H1 (cell line): ENCODE data around the gene KMT2A. TPM values are rescaled to one million over a fixed set of nuclear protein-coding genes. Genes with fewer than 3 reads are reported as not detected.

ENCODE experiments used
- CTCF ChIA-PET: fragments of 300-600 bp; sonication (Branson Sonifier 250); formaldehyde crosslinking; loops from one replicate; lab custom pipeline; 2021; ENCODE audit not compliant: partially characterized antibody; lab: Charles Lee
- POLR2A ChIA-PET: fragments of 300-600 bp; sonication (Branson Sonifier 250); formaldehyde crosslinking; loops from one replicate; lab custom pipeline; 2021; ENCODE audit warnings: inconsistent platforms; ENCODE audit not compliant: partially characterized antibody; lab: Charles Lee
- DNase-seq, 2 experiments: peaks; one replicate each; pipeline versions ENCODE4 v3.0.0 to v3.0.0-alpha.2; 2010 to 2022; ENCODE audit warnings: low spot score in 2 of 2, low read depth in 1 of 2, mixed read lengths in 1 of 2
- FAIRE-seq: peaks from 2 replicates; lab custom pipeline; 2011; peaks lifted over from hg19 to GRCh38; lab: Jason Lieb, UNC
- H2AFZ ChIP-seq: 2 replicates; pipeline ENCODE4 v1.8.1; 2012; ENCODE audit warnings: low read length, inconsistent platforms
- H2AK5ac ChIP-seq: 2 replicates; pipeline ENCODE4 v1.6.1; 2013; ENCODE audit warnings: low read depth, low read length
- H2BK120ac ChIP-seq: replicated peaks from 2 replicates; pipeline ENCODE3; 2013; ENCODE audit warnings: low read depth, low read length, inconsistent platforms
- H2BK12ac ChIP-seq: 2 replicates; pipeline ENCODE4 v1.6.1; 2013; ENCODE audit warnings: low read depth, low read length
- H2BK15ac ChIP-seq: 2 replicates; pipeline ENCODE4 v1.6.1; 2013; ENCODE audit warnings: low read length
- H2BK20ac ChIP-seq: 2 replicates; pipeline ENCODE4 v1.6.1; 2013; ENCODE audit warnings: low read length
- H2BK5ac ChIP-seq: 2 replicates; pipeline ENCODE4 v1.6.1; 2013; ENCODE audit warnings: low read depth, low read length
- H3K14ac ChIP-seq: 2 replicates; pipeline ENCODE4 v1.6.1; 2013; ENCODE audit warnings: inconsistent platforms; ENCODE audit not compliant: insufficient read length
- H3K18ac ChIP-seq: 2 replicates; pipeline ENCODE4 v1.6.1; 2013; ENCODE audit warnings: low read length; ENCODE audit errors: extremely low read depth
- H3K23ac ChIP-seq: 2 replicates; pipeline ENCODE4 v1.6.1; 2013; ENCODE audit warnings: inconsistent platforms; ENCODE audit not compliant: insufficient read length
- H3K23me2 ChIP-seq: 2 replicates; pipeline ENCODE4 v1.6.1; 2013; ENCODE audit warnings: low read depth, low read length
- H3K27ac ChIP-seq: 2 replicates; pipeline ENCODE4 v1.6.1; 2011; ENCODE audit warnings: low read depth, low read length, inconsistent platforms
- H3K27me3 ChIP-seq, 4 experiments: replicated peaks in 1 of 4; 1 replicate in 1 of 4; 2 replicates in 3 of 4; pipeline versions ENCODE4 v1.6.1 to v1.8.1; 2011 to 2013; ENCODE audit warnings: low read length in 3 of 4, mild to moderate bottlenecking in 3 of 4, inconsistent platforms in 2 of 4, mixed read lengths in 2 of 4, moderate library complexity in 1 of 4; ENCODE audit not compliant: control insufficient read depth in 3 of 4, insufficient read depth in 3 of 4; ENCODE audit errors: extremely low read depth in 1 of 4
- H3K36me3 ChIP-seq, 4 experiments: 2 replicates each; pipeline versions ENCODE4 v1.6.1 to v1.8.1; 2011 to 2013; ENCODE audit warnings: mild to moderate bottlenecking in 4 of 4, low read length in 3 of 4, moderate library complexity in 2 of 4, control low read depth in 1 of 4, inconsistent platforms in 1 of 4; ENCODE audit not compliant: insufficient read depth in 4 of 4, control insufficient read depth in 2 of 4
- H3K4ac ChIP-seq: replicated peaks from 2 replicates; pipeline ENCODE3; 2013; ENCODE audit warnings: low read length, low read depth, mixed read lengths, inconsistent platforms; ENCODE audit not compliant: insufficient read length
- H3K4me1 ChIP-seq, 4 experiments: replicated peaks in 1 of 4; 1 replicate in 1 of 4; 2 replicates in 3 of 4; pipeline versions ENCODE4 v1.6.1 to v1.8.1; 2011 to 2013; ENCODE audit warnings: low read length in 3 of 4, inconsistent platforms in 2 of 4, mixed read lengths in 1 of 4; ENCODE audit not compliant: insufficient read depth in 4 of 4, control insufficient read depth in 3 of 4
- H3K4me2 ChIP-seq, 2 experiments: 2 replicates each; pipeline versions ENCODE4 v1.6.1 to v1.8.1; 2011 to 2013; ENCODE audit warnings: low read depth in 2 of 2, low read length in 2 of 2, control low read depth in 1 of 2, inconsistent platforms in 1 of 2, mild to moderate bottlenecking in 1 of 2; ENCODE audit not compliant: insufficient read depth in 1 of 2
- H3K4me3 ChIP-seq, 4 experiments: fragments of 200-600, 300-600 bp in 1 of 4; sonication (generic), shearing (Covaris generic), sonication (Bioruptor Twin) in 1 of 4; 2 replicates each; pipeline versions ENCODE4 v1.5.1 to v1.8.1; 2011 to 2016; ENCODE audit warnings: low read length in 4 of 4, low read depth in 3 of 4, control low read depth in 2 of 4, inconsistent platforms in 2 of 4, mild to moderate bottlenecking in 2 of 4, mixed read lengths in 1 of 4, moderate library complexity in 1 of 4; ENCODE audit not compliant: insufficient read depth in 2 of 4; ENCODE audit errors: extremely low read depth in 1 of 4
- H3K56ac ChIP-seq: replicated peaks from 2 replicates; pipeline ENCODE3; 2013; ENCODE audit warnings: low read depth, mild to moderate bottlenecking, mixed read lengths, low read length, inconsistent platforms; ENCODE audit not compliant: insufficient read length
- H3K79me1 ChIP-seq: 2 replicates; pipeline ENCODE4 v1.6.1; 2013; ENCODE audit warnings: low read depth, low read length, control low read depth
- H3K79me2 ChIP-seq, 2 experiments: 2 replicates each; pipeline versions ENCODE4 v1.6.1 to v1.8.1; 2012 to 2013; ENCODE audit warnings: low read length in 2 of 2, mild to moderate bottlenecking in 2 of 2, inconsistent platforms in 1 of 2; ENCODE audit not compliant: insufficient read depth in 2 of 2, control insufficient read depth in 1 of 2
- H3K9ac ChIP-seq, 4 experiments: replicated peaks in 1 of 4; 1 replicate in 1 of 4; 2 replicates in 3 of 4; pipeline versions ENCODE4 v1.6.1 to v1.8.1; 2011 to 2013; ENCODE audit warnings: low read depth in 3 of 4, low read length in 3 of 4, control low read depth in 2 of 4, mild to moderate bottlenecking in 2 of 4, moderate library complexity in 2 of 4, inconsistent platforms in 1 of 4; ENCODE audit errors: extremely low read depth in 1 of 4
- H3K9me3 ChIP-seq, 2 experiments: 2 replicates each; pipeline versions ENCODE4 v1.6.1 to v1.8.1; 2012 to 2013; ENCODE audit warnings: mild to moderate bottlenecking in 2 of 2, moderate library complexity in 2 of 2, control low read depth in 1 of 2, inconsistent platforms in 1 of 2, low read depth in 1 of 2, low read length in 1 of 2, mixed read lengths in 1 of 2; ENCODE audit not compliant: insufficient read depth in 2 of 2
- H4K20me1 ChIP-seq, 2 experiments: replicated peaks in 1 of 2; 2 replicates each; pipeline versions ENCODE3 to v1.8.1; 2011 to 2013; ENCODE audit warnings: inconsistent platforms in 2 of 2, low read length in 2 of 2, mild to moderate bottlenecking in 1 of 2; ENCODE audit not compliant: insufficient read depth in 2 of 2, control insufficient read depth in 1 of 2
- H4K5ac ChIP-seq: 2 replicates; pipeline ENCODE4 v1.6.1; 2013; ENCODE audit warnings: low read length, low read depth, mixed read lengths, inconsistent platforms; ENCODE audit not compliant: insufficient read length
- H4K8ac ChIP-seq: 2 replicates; pipeline ENCODE4 v1.8.0; 2013; ENCODE audit warnings: mild to moderate bottlenecking, moderate library complexity, low read length, inconsistent platforms; ENCODE audit not compliant: insufficient read depth; ENCODE audit errors: extremely low read depth
- H4K91ac ChIP-seq: replicated peaks from 2 replicates; pipeline ENCODE3; 2013; ENCODE audit warnings: low read length, mixed read lengths, inconsistent platforms; ENCODE audit not compliant: insufficient read length
- BRCA1 ChIP-seq: IDR thresholded peaks from 2 replicates; pipeline ENCODE4 v1.6.1; 2012; ENCODE audit warnings: low read depth, low read length, improper control_type of control experiment
- HDAC2 ChIP-seq, 2 experiments: fragments of 300-600 bp in 1 of 2; sonication (generic) in 1 of 2; IDR thresholded peaks; 2 replicates each; pipeline ENCODE4 v1.6.1; 2011 to 2012; ENCODE audit warnings: low read depth in 2 of 2, low read length in 2 of 2, mild to moderate bottlenecking in 2 of 2, moderate library complexity in 2 of 2, borderline replicate concordance in 1 of 2, inconsistent platforms in 1 of 2
- HDAC6 ChIP-seq: IDR thresholded peaks from one replicate; pipeline ENCODE4 v1.7.1; 2012; ENCODE audit warnings: low read depth, mild to moderate bottlenecking, inconsistent platforms, low read length, moderate library complexity
- MAFK ChIP-seq: IDR thresholded peaks from 2 replicates; pipeline ENCODE4 v1.6.1; 2012; ENCODE audit warnings: low read depth, mild to moderate bottlenecking, improper control_type of control experiment, low read length
- POU5F1 ChIP-seq: IDR thresholded peaks from 2 replicates; pipeline ENCODE4 v1.6.1; 2011; ENCODE audit warnings: low read depth, mild to moderate bottlenecking, low read length, moderate library complexity
- RXRA ChIP-seq: IDR thresholded peaks from 2 replicates; pipeline ENCODE4 v1.6.1; 2011; ENCODE audit warnings: low read depth, mild to moderate bottlenecking, low read length, moderate library complexity; ENCODE audit not compliant: insufficient read depth
- SP1 ChIP-seq: IDR thresholded peaks from 2 replicates; pipeline ENCODE4 v1.6.1; 2011; ENCODE audit warnings: low read depth, low read length
- TAF1 ChIP-seq: IDR thresholded peaks from 2 replicates; pipeline ENCODE4 v1.6.1; 2011; ENCODE audit warnings: mild to moderate bottlenecking, low read depth, low read length
- YY1 ChIP-seq: IDR thresholded peaks from 2 replicates; pipeline ENCODE4 v1.6.1; 2011; ENCODE audit warnings: low read depth, mild to moderate bottlenecking, low read length
- WGBS, 2 experiments: shearing (Covaris generic) in 1 of 2; methylation state at CpG; one replicate each; pipeline versions ENCODE4 v1.1.6 to v1.1.7; 2013 to 2015; ENCODE audit warnings: low lambda C conversion rate in 2 of 2, mixed read lengths in 2 of 2, inconsistent platforms in 1 of 2, low coverage in 1 of 2, missing lambda C conversion rate in 1 of 2; ENCODE audit not compliant: insufficient replicate concordance in 2 of 2, insufficient coverage in 1 of 2, insufficient read length in 1 of 2; ENCODE audit errors: extremely low coverage in 1 of 2, missing lambda C conversion rate in 1 of 2; 5-methylcytosine and 5-hydroxymethylcytosine counted together
- polyA plus RNA-seq, 7 experiments: library from polyadenylated mRNA; depleted of rRNA in 3 of 7; stranded (reverse) in 5 of 7; unstranded in 2 of 7; fragments of >200 nt in 5 of 7; fragments of 200-250 nt in 2 of 7; gene quantifications; 1 replicate in 5 of 7; 2 replicates in 1 of 7; 4 replicates in 1 of 7; pipeline versions ENCODE4 v1.2.1 to v1.2.3, GENCODE V29; 2011 to 2013; ENCODE audit warnings: missing spikeins in 2 of 7, mixed read lengths in 2 of 7
- total RNA-seq: library from RNA; stranded (reverse); fragmentation: NEBNext Ultra II Directional; extraction: Animal tissue kit (Norgen Biotek cat#: 25700); gene quantifications from 2 replicates; pipeline ENCODE4 v1.2.1, GENCODE V29; 2021

The KMT2A gene
- total and polyA plus RNA-seq, 2 of the 8 experiments (the other 6 are each of a cell fraction or from before 2014, with no cell fraction given): 35.9 to 62.1 TPM

- Histone ChIP-seq H3K9me3 (no peaks in the 10 kb centered on the region), H3K79me2 (no peaks in the 10 kb centered on the region), H3K23ac (no peak overlapping the region), H3K18ac (no peak overlapping the region), H4K91ac (no peak overlapping the region), H3K36me3 (peaks cover 0 to under 1% (median 0%) of the 10 kb centered on the region in 4 experiments; a peak in 2 of 8 replicates), H2BK5ac (no peak overlapping the region), H3K4me2 (peak overlapping the region; percentile 72 to 97), H4K5ac (no peak overlapping the region), H4K8ac (no peak overlapping the region), H3K14ac (no peak overlapping the region), H2AFZ (no peak overlapping the region), H2BK20ac (no peak overlapping the region), H3K9ac (peak overlapping the region; percentile 8 to 80 (median 59); a peak in 4 of 7 replicates), H3K79me1 (peaks cover 5% of the 10 kb centered on the region; the same call in 1 of the 2 replicates), H3K4ac (no peak overlapping the region), H3K27ac (no peak overlapping the region), H3K27me3 (no peaks in the 10 kb centered on the region; a peak in 2 of 7 replicates), H2BK120ac (no peak overlapping the region), H3K4me1 (peaks cover 0 to 14% (median 8%) of the 10 kb centered on the region in 4 experiments; a peak in 5 of 7 replicates), H4K20me1 (peaks cover 0 to under 1% of the 10 kb centered on the region in 2 experiments), H2BK15ac (no peak overlapping the region), H2BK12ac (no peak overlapping the region), H3K56ac (no peak overlapping the region), H3K23me2 (peaks cover 8% of the 10 kb centered on the region), H3K4me3 (peak overlapping the region; percentile 83 to 95 (median 94)), H2AK5ac (no peak overlapping the region)
- TF ChIP-seq BRCA1 (no peak), HDAC6 (no peak), TAF1 (no peak), MAFK (no peak), YY1 (no peak), POU5F1 (no peak), SP1 (no peak), HDAC2 (IDR thresholded peaks at IDR 0.05; ENCODE audit: borderline replicate concordance in 1 of 2, low read depth in 2 of 2, low read length in 2 of 2) (no peak), RXRA (no peak)
- DNase-seq (peak in 1 of 2 experiments; percentile 66), FAIRE-seq (no peak)
- ChIA-PET CTCF (interaction anchor here (1.2 to 1.3 kb wide), 2 partner anchors 8 to 41 kb away, joined by 3 read pairs; no protein-coding TSS in a partner anchor), POLR2A (interaction anchor here (1.2 to 2.1 kb wide), 4 partner anchors 10 to 114 kb away, joined by 3 to 7 read pairs (median 4); partner anchors contain the start of gene ARCN1)
- 6% methylated on average over 31 of the region's 31 CpGs; no CpG with 5 or more reads in 1 of the 2 experiments for WGBS, 2 experiments
Observed at GRCh38 chr11:118530180-118530682, 93.9 kb downstream of the KMT2A start.
